Measurements from ENCODE around the gene SLC28A1.

GRCh38 chr15:84863565-84864443 is 20.7 kb upstream of the SLC28A1 start:
- TF ChIP-seq CTCF (IDR thresholded peaks at IDR 0.05) (no peak), POLR2AphosphoS5 (IDR thresholded peaks at IDR 0.05; ENCODE audit: low read depth, low read length) (no peak), SIN3A (IDR thresholded peaks at IDR 0.05; ENCODE audit: borderline replicate concordance, insufficient read depth, low read depth, low read length) (no peak)

Measured in Panc1 (cell line).